ENCODE data around the gene LBX2.

Gene LBX2

GRCh38 chr2:74450570-74451190 is 48.7 kb downstream of the LBX2 start:
- DNase-seq, result no peak

GRCh38 chr2:74448771-74449170 is 50.6 kb downstream of the LBX2 start:
- DNase-seq, result no peak

Measured in NCI-H2081 (cell line).